ENCODE results near the gene CXCR6.
A peak's percentile ranks its signal among the peaks of the same experiment; 100 is the strongest.

CXCR6 gene

GRCh38 chr3:45943207-45943846, at the start of gene CXCR6:
Gene CXCR6 (plus strand): TSS chr3:45943464. CDS start chr3:45946482, 3,018 bp downstream.
- DNase-seq: peak in 1 of 2 donors; percentile 63

GRCh38 chr3:45894015-45894414, 49.2 kb upstream of the CXCR6 start:
- no peak for DNase-seq

GRCh38 chr3:45895686-45896468, 47.4 kb upstream of the CXCR6 start:
- no peak for DNase-seq

- DNase-seq: no peak
Observed at GRCh38 chr3:45896956-45897355, 46.3 kb upstream of the CXCR6 start.

- DNase-seq: no peak
Observed at GRCh38 chr3:45904931-45905330, 38.3 kb upstream of the CXCR6 start.

- no peak for DNase-seq
Observed at GRCh38 chr3:45905755-45906154, 37.5 kb upstream of the CXCR6 start.

GRCh38 chr3:45906681-45907407, 36.4 kb upstream of the CXCR6 start:
- DNase-seq: no peak

GRCh38 chr3:45907769-45908705, 35.2 kb upstream of the CXCR6 start:
- DNase-seq: peak in 1 of 2 donors; percentile 44

- no peak for DNase-seq
Observed at GRCh38 chr3:45908761-45909160, 34.5 kb upstream of the CXCR6 start.

GRCh38 chr3:45909542-45909941, 33.7 kb upstream of the CXCR6 start:
- no peak for DNase-seq

- DNase-seq: no peak
Observed at GRCh38 chr3:45910892-45911291, 32.4 kb upstream of the CXCR6 start.

- DNase-seq: no peak
Observed at GRCh38 chr3:45911511-45912226, 31.6 kb upstream of the CXCR6 start.

- no peak for DNase-seq
Observed at GRCh38 chr3:45912435-45912834, 30.8 kb upstream of the CXCR6 start.

GRCh38 chr3:45914362-45915058, 28.8 kb upstream of the CXCR6 start:
- no peak for DNase-seq

GRCh38 chr3:45915059-45915439, 28.2 kb upstream of the CXCR6 start:
- no peak for DNase-seq

- DNase-seq: peak; percentile 52 to 71
Observed at GRCh38 chr3:45915518-45916231, 27.6 kb upstream of the CXCR6 start.

GRCh38 chr3:45917146-45917898, 25.9 kb upstream of the CXCR6 start:
- DNase-seq: no peak

- DNase-seq: no peak
Observed at GRCh38 chr3:45921158-45922038, 21.9 kb upstream of the CXCR6 start.

GRCh38 chr3:45922039-45922326, 21.3 kb upstream of the CXCR6 start:
- DNase-seq: no peak

Measured in CD4-positive, alpha-beta T cell treated with Interferon alpha-2 for 1 hour (primary cell).